NCI-H2227 treated with DMSO at 0.1 percent for 48 hours (cell line): ENCODE measurements around the gene TCTN3.
"Not testable (repeated sequence)": the region's sequence is repeated elsewhere in the genome, so short reads cannot be mapped to it uniquely, and the experiment has no call there.

Source experiments
- DNase-seq: peaks from one replicate; lab custom pipeline; 2025; lab: John Stamatoyannopoulos, UW

TCTN3 gene

GRCh38 chr10:95688648-95689047, 5.1 kb downstream of the TCTN3 start:
- DNase-seq = no peak

- DNase-seq = no peak
These were observed 9.8 kb downstream of the TCTN3 start for GRCh38 chr10:95683966-95684365.

- DNase-seq = no peak
These were observed 18.2 kb downstream of the TCTN3 start for GRCh38 chr10:95675403-95676116.

GRCh38 chr10:95674643-95675042, 19.1 kb downstream of the TCTN3 start:
- no peak for DNase-seq

- DNase-seq = not testable (repeated sequence)
These were observed 21.1 kb downstream of the TCTN3 start for GRCh38 chr10:95672641-95673040.

GRCh38 chr10:95664543-95664942, 29.2 kb downstream of the TCTN3 start:
- no peak for DNase-seq

- DNase-seq = no peak
These were observed 30.2 kb downstream of the TCTN3 start for GRCh38 chr10:95663496-95663895.

- no peak for DNase-seq
These were observed 31.9 kb downstream of the TCTN3 start for GRCh38 chr10:95661818-95662217.

- no peak for DNase-seq
These were observed 33.4 kb downstream of the TCTN3 start for GRCh38 chr10:95660283-95660682.

GRCh38 chr10:95657250-95657649, 36.5 kb downstream of the TCTN3 start:
- no peak for DNase-seq

GRCh38 chr10:95656291-95657164, 37.2 kb downstream of the TCTN3 start, which contains the start of gene ALDH18A1:
Gene ALDH18A1, minus strand, starts transcription at chr10:95656711. Its CDS starts 3,334 bp downstream, at chr10:95653377.
- DNase-seq = peak; percentile 76

- no peak for DNase-seq
These were observed 38.0 kb downstream of the TCTN3 start for GRCh38 chr10:95655571-95656290.

GRCh38 chr10:95653895-95654294, 39.8 kb downstream of the TCTN3 start:
- no peak for DNase-seq

GRCh38 chr10:95651346-95652060, 42.2 kb downstream of the TCTN3 start:
- no peak for DNase-seq

GRCh38 chr10:95650232-95650631, 43.5 kb downstream of the TCTN3 start:
- DNase-seq = no peak

GRCh38 chr10:95648138-95648537, 45.6 kb downstream of the TCTN3 start:
- no peak for DNase-seq

GRCh38 chr10:95646160-95646559, 47.6 kb downstream of the TCTN3 start:
- DNase-seq = no peak

- DNase-seq = no peak
These were observed 48.8 kb downstream of the TCTN3 start for GRCh38 chr10:95644901-95645300.

GRCh38 chr10:95640891-95641315, 52.8 kb downstream of the TCTN3 start:
- DNase-seq = no peak

- DNase-seq = no peak
These were observed 55.8 kb downstream of the TCTN3 start for GRCh38 chr10:95637911-95638310.

GRCh38 chr10:95637140-95637539, 56.6 kb downstream of the TCTN3 start:
- DNase-seq = no peak

GRCh38 chr10:95635319-95635733, 58.4 kb downstream of the TCTN3 start:
- no peak for DNase-seq
